Mammary epithelial cell (primary cell): ENCODE results near the gene TMTC1.

Experiments used
- EZH2 ChIP-seq: IDR thresholded peaks from 2 replicates; pipeline ENCODE4 v1.6.1; 2012; ENCODE audit warnings: low read length, inconsistent platforms, borderline replicate concordance
- TF ChIP-seq, protein P1 (sequence below), 2 donors: IDR thresholded peaks in 1 of 2; conservative IDR thresholded peaks in 1 of 2; 2 replicates each; pipeline ENCODE4 v1.5.1; 2011 to 2012; ENCODE audit warnings: inconsistent platforms in 2 of 2, low read length in 2 of 2, mild to moderate bottlenecking in 2 of 2, control low read depth in 1 of 2, low read depth in 1 of 2; ENCODE audit not compliant: insufficient read depth in 1 of 2; ENCODE audit errors: extremely low read depth in 1 of 2

DNA sequence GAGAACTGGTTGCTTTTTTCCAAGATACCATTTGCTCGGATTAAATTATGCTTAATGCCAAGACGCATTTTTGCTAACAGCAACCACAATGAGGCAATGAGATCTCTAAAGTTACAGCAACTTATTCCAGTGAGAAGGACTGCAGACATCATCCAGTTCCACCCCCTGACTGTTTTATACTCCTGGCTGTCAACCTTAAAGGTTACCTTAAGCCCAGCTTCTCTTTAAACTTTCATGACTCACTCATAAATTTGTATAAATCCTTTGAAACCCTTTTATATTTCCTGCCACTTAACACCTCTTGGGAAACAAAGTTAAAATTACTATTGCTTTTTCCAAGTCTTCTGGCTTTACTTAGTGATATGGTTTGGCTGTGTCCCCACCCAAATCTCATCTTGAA, 80.2 kb downstream of the TMTC1 start:
- TF ChIP-seq, protein P1, sequence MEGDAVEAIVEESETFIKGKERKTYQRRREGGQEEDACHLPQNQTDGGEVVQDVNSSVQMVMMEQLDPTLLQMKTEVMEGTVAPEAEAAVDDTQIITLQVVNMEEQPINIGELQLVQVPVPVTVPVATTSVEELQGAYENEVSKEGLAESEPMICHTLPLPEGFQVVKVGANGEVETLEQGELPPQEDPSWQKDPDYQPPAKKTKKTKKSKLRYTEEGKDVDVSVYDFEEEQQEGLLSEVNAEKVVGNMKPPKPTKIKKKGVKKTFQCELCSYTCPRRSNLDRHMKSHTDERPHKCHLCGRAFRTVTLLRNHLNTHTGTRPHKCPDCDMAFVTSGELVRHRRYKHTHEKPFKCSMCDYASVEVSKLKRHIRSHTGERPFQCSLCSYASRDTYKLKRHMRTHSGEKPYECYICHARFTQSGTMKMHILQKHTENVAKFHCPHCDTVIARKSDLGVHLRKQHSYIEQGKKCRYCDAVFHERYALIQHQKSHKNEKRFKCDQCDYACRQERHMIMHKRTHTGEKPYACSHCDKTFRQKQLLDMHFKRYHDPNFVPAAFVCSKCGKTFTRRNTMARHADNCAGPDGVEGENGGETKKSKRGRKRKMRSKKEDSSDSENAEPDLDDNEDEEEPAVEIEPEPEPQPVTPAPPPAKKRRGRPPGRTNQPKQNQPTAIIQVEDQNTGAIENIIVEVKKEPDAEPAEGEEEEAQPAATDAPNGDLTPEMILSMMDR (conservative IDR thresholded peaks at IDR 0.05 in 1 of 2, IDR thresholded peaks at IDR 0.05 in 1 of 2; ENCODE audit: extremely low read depth in 1 of 2, insufficient read depth in 1 of 2, low read depth in 1 of 2, low read length in 2 of 2) = no peak
- no peak for TF ChIP-seq EZH2
